ENCODE measurements around the gene FOCAD. TPM values are rescaled to one million over a fixed set of nuclear protein-coding genes. Genes with fewer than 3 reads are reported as not detected.

FOCAD gene
- total and polyA plus RNA-seq, 2 donors, result 12.7 to 32.3 TPM

GRCh38 chr9:20988061-20988460 lies 304.0 kb downstream of the FOCAD start:
- no peaks in the 10 kb centered on the region for H3K9me3 ChIP-seq (ENCODE audit: control insufficient read depth in 2 of 2, insufficient read depth in 1 of 2, low read length in 1 of 2)
- no peak overlapping the region for H3K4me3 ChIP-seq (ENCODE audit: low read length in 2 of 2)
- 77% methylated on average over 3 of the region's 3 CpGs for WGBS
- DNase-seq (ENCODE audit: low read depth in 6 of 9, low spot score in 9 of 9), result peak in 1 of 9 donors; percentile 15
- peaks cover 0 to 2% of the 10 kb centered on the region in 2 donors for H3K4me1 ChIP-seq (ENCODE audit: control insufficient read depth in 2 of 2, insufficient read depth in 2 of 2, low read length in 2 of 2)
- H3K36me3 ChIP-seq (ENCODE audit: control insufficient read depth in 2 of 2, insufficient read depth in 2 of 2, low read length in 1 of 2), result peaks cover 16 to 22% of the 10 kb centered on the region in 2 donors
- no peak overlapping the region for H3K27ac ChIP-seq (ENCODE audit: low read depth in 1 of 2, low read length in 1 of 2)
- no peaks in the 10 kb centered on the region for H3K27me3 ChIP-seq (ENCODE audit: control insufficient read depth in 2 of 2, insufficient read depth in 1 of 2, low read length in 1 of 2)

GRCh38 chr9:20988671-20989315 lies 304.7 kb downstream of the FOCAD start:
- Histone ChIP-seq H3K36me3 (ENCODE audit: control insufficient read depth in 2 of 2, insufficient read depth in 2 of 2, low read length in 1 of 2) (peaks cover 18 to 22% of the 10 kb centered on the region in 2 donors), H3K4me3 (ENCODE audit: low read length in 2 of 2) (no peak overlapping the region), H3K27me3 (ENCODE audit: control insufficient read depth in 2 of 2, insufficient read depth in 1 of 2, low read length in 1 of 2) (no peaks in the 10 kb centered on the region), H3K9me3 (ENCODE audit: control insufficient read depth in 2 of 2, insufficient read depth in 1 of 2, low read length in 1 of 2) (no peaks in the 10 kb centered on the region), H3K27ac (ENCODE audit: low read depth in 1 of 2, low read length in 1 of 2) (no peak overlapping the region), H3K4me1 (ENCODE audit: control insufficient read depth in 2 of 2, insufficient read depth in 2 of 2, low read length in 2 of 2) (peaks cover 0 to 2% of the 10 kb centered on the region in 2 donors)
- WGBS, result 74% methylated on average over 3 of the region's 3 CpGs
- DNase-seq (ENCODE audit: low read depth in 6 of 9, low spot score in 9 of 9), result no peak

- peaks cover 21 to 22% of the 10 kb centered on the region in 2 donors for H3K36me3 ChIP-seq (ENCODE audit: control insufficient read depth in 2 of 2, insufficient read depth in 2 of 2, low read length in 1 of 2)
- no peaks in the 10 kb centered on the region for H3K27me3 ChIP-seq (ENCODE audit: control insufficient read depth in 2 of 2, insufficient read depth in 1 of 2, low read length in 1 of 2)
- H3K4me3 ChIP-seq (ENCODE audit: low read length in 2 of 2), result no peak overlapping the region
- no peaks in the 10 kb centered on the region for H3K9me3 ChIP-seq (ENCODE audit: control insufficient read depth in 2 of 2, insufficient read depth in 1 of 2, low read length in 1 of 2)
- peaks cover 0 to 2% of the 10 kb centered on the region in 2 donors for H3K4me1 ChIP-seq (ENCODE audit: control insufficient read depth in 2 of 2, insufficient read depth in 2 of 2, low read length in 2 of 2)
- peak in 1 of 9 donors; percentile 3 for DNase-seq (ENCODE audit: low read depth in 6 of 9, low spot score in 9 of 9)
- whole genome bisulfite sequencing, result 96% methylated on average over 6 of the region's 6 CpGs
- no peak overlapping the region for H3K27ac ChIP-seq (ENCODE audit: low read depth in 1 of 2, low read length in 1 of 2)
These were observed 305.9 kb downstream of the FOCAD start for GRCh38 chr9:20989923-20990341.

- H3K27me3 ChIP-seq (ENCODE audit: control insufficient read depth in 2 of 2, insufficient read depth in 1 of 2, low read length in 1 of 2), result no peaks in the 10 kb centered on the region
- peaks cover 22 to 24% of the 10 kb centered on the region in 2 donors for H3K36me3 ChIP-seq (ENCODE audit: control insufficient read depth in 2 of 2, insufficient read depth in 2 of 2, low read length in 1 of 2)
- H3K9me3 ChIP-seq (ENCODE audit: control insufficient read depth in 2 of 2, insufficient read depth in 1 of 2, low read length in 1 of 2), result no peaks in the 10 kb centered on the region
- H3K4me1 ChIP-seq (ENCODE audit: control insufficient read depth in 2 of 2, insufficient read depth in 2 of 2, low read length in 2 of 2), result peaks cover 0 to 2% of the 10 kb centered on the region in 2 donors
- peak in 1 of 9 donors; percentile 12 for DNase-seq (ENCODE audit: low read depth in 6 of 9, low spot score in 9 of 9)
- WGBS, result 96% methylated on average over 2 of the region's 2 CpGs
- H3K4me3 ChIP-seq (ENCODE audit: low read length in 2 of 2), result no peak overlapping the region
- H3K27ac ChIP-seq (ENCODE audit: low read depth in 1 of 2, low read length in 1 of 2), result no peak overlapping the region
These were observed 306.8 kb downstream of the FOCAD start for GRCh38 chr9:20990867-20991266.

- DNase-seq (ENCODE audit: low read depth in 6 of 9, low spot score in 9 of 9), result no peak
- Histone ChIP-seq H3K4me1 (ENCODE audit: control insufficient read depth in 2 of 2, insufficient read depth in 2 of 2, low read length in 2 of 2) (no peaks in the 10 kb centered on the region), H3K36me3 (ENCODE audit: control insufficient read depth in 2 of 2, insufficient read depth in 2 of 2, low read length in 1 of 2) (peaks cover 10 to 20% of the 10 kb centered on the region in 2 donors)
These were observed 310.4 kb downstream of the FOCAD start for GRCh38 chr9:20994486-20994885.

GRCh38 chr9:20995616-20996015 lies 311.6 kb downstream of the FOCAD start:
- 89% methylated on average over 2 of the region's 2 CpGs for WGBS
- Histone ChIP-seq H3K36me3 (ENCODE audit: control insufficient read depth in 2 of 2, insufficient read depth in 2 of 2, low read length in 1 of 2) (peaks cover 2 to 12% of the 10 kb centered on the region in 2 donors), H3K4me1 (ENCODE audit: control insufficient read depth in 2 of 2, insufficient read depth in 2 of 2, low read length in 2 of 2) (no peaks in the 10 kb centered on the region), H3K4me3 (ENCODE audit: low read length in 2 of 2) (no peak overlapping the region), H3K27me3 (ENCODE audit: control insufficient read depth in 2 of 2, insufficient read depth in 1 of 2, low read length in 1 of 2) (no peaks in the 10 kb centered on the region), H3K27ac (ENCODE audit: low read depth in 1 of 2, low read length in 1 of 2) (no peak overlapping the region), H3K9me3 (ENCODE audit: control insufficient read depth in 2 of 2, insufficient read depth in 1 of 2, low read length in 1 of 2) (no peaks in the 10 kb centered on the region)
- DNase-seq (ENCODE audit: low read depth in 6 of 9, low spot score in 9 of 9), result no peak

More at GRCh38 chr9:20994486-20994885, 310.4 kb downstream of the FOCAD start:
- H3K9me3 ChIP-seq (ENCODE audit: control insufficient read depth in 2 of 2, insufficient read depth in 1 of 2, low read length in 1 of 2), result no peaks in the 10 kb centered on the region
- no peak overlapping the region for H3K27ac ChIP-seq (ENCODE audit: low read depth in 1 of 2, low read length in 1 of 2)
- no peak overlapping the region for H3K4me3 ChIP-seq (ENCODE audit: low read length in 2 of 2)
- H3K27me3 ChIP-seq (ENCODE audit: control insufficient read depth in 2 of 2, insufficient read depth in 1 of 2, low read length in 1 of 2), result no peaks in the 10 kb centered on the region
- 96% methylated on average over 3 of the region's 3 CpGs for WGBS

- H3K27ac ChIP-seq (ENCODE audit: low read depth in 1 of 2, low read length in 1 of 2), result no peak overlapping the region
- DNase-seq (ENCODE audit: low read depth in 6 of 9, low spot score in 9 of 9), result no peak
- peaks cover 0 to 10% of the 10 kb centered on the region in 2 donors for H3K36me3 ChIP-seq (ENCODE audit: control insufficient read depth in 2 of 2, insufficient read depth in 2 of 2, low read length in 1 of 2)
- H3K27me3 ChIP-seq (ENCODE audit: control insufficient read depth in 2 of 2, insufficient read depth in 1 of 2, low read length in 1 of 2), result no peaks in the 10 kb centered on the region
- no peaks in the 10 kb centered on the region for H3K4me1 ChIP-seq (ENCODE audit: control insufficient read depth in 2 of 2, insufficient read depth in 2 of 2, low read length in 2 of 2)
- H3K4me3 ChIP-seq (ENCODE audit: low read length in 2 of 2), result no peak overlapping the region
- WGBS, result 96% methylated on average over 2 of the region's 2 CpGs
- H3K9me3 ChIP-seq (ENCODE audit: control insufficient read depth in 2 of 2, insufficient read depth in 1 of 2, low read length in 1 of 2), result no peaks in the 10 kb centered on the region
These were observed 312.8 kb downstream of the FOCAD start for GRCh38 chr9:20996809-20997208.

- no peaks in the 10 kb centered on the region for H3K9me3 ChIP-seq (ENCODE audit: control insufficient read depth in 2 of 2, insufficient read depth in 1 of 2, low read length in 1 of 2)
- H3K27me3 ChIP-seq (ENCODE audit: control insufficient read depth in 2 of 2, insufficient read depth in 1 of 2, low read length in 1 of 2), result no peaks in the 10 kb centered on the region
- 90% methylated on average over 2 of the region's 2 CpGs for WGBS
- no peaks in the 10 kb centered on the region for H3K4me1 ChIP-seq (ENCODE audit: control insufficient read depth in 2 of 2, insufficient read depth in 2 of 2, low read length in 2 of 2)
- H3K4me3 ChIP-seq (ENCODE audit: low read length in 2 of 2), result no peak overlapping the region
- H3K27ac ChIP-seq (ENCODE audit: low read depth in 1 of 2, low read length in 1 of 2), result peak overlapping the region in 1 of 2 donors; percentile 61
- DNase-seq (ENCODE audit: low read depth in 6 of 9, low spot score in 9 of 9), result no peak
- peaks cover 0 to 10% of the 10 kb centered on the region in 2 donors for H3K36me3 ChIP-seq (ENCODE audit: control insufficient read depth in 2 of 2, insufficient read depth in 2 of 2, low read length in 1 of 2)
These were observed 313.5 kb downstream of the FOCAD start for GRCh38 chr9:20997503-20998076.

GRCh38 chr9:21001581-21001980 lies 317.5 kb downstream of the FOCAD start:
- Histone ChIP-seq H3K27me3 (ENCODE audit: control insufficient read depth in 2 of 2, insufficient read depth in 1 of 2, low read length in 1 of 2) (no peaks in the 10 kb centered on the region), H3K36me3 (ENCODE audit: control insufficient read depth in 2 of 2, insufficient read depth in 2 of 2, low read length in 1 of 2) (peaks cover 9 to 21% of the 10 kb centered on the region in 2 donors), H3K27ac (ENCODE audit: low read depth in 1 of 2, low read length in 1 of 2) (no peak overlapping the region), H3K4me1 (ENCODE audit: control insufficient read depth in 2 of 2, insufficient read depth in 2 of 2, low read length in 2 of 2) (no peaks in the 10 kb centered on the region), H3K9me3 (ENCODE audit: control insufficient read depth in 2 of 2, insufficient read depth in 1 of 2, low read length in 1 of 2) (no peaks in the 10 kb centered on the region), H3K4me3 (ENCODE audit: low read length in 2 of 2) (no peak overlapping the region)
- 3% methylated on average over 1 of the region's 1 CpG for WGBS
- DNase-seq (ENCODE audit: low read depth in 6 of 9, low spot score in 9 of 9), result no peak

Data from thymus (tissue), 11 donors.